Upper lobe of left lung (tissue), 6 donors: ENCODE data around the gene TEDC2. TPM values are rescaled to one million over a fixed set of nuclear protein-coding genes. Genes with fewer than 3 reads are reported as not detected.

Source experiments
- ATAC-seq, 2 donors: fragments of 200-7000 bp; cut with Tn5 transposase; one replicate each; pipeline ENCODE4 v1.9.1; 2022; ENCODE audit warnings: mild to moderate bottlenecking in 2 of 2, moderate library complexity in 2 of 2; ENCODE audit not compliant: low FRiP score in 2 of 2
- DNase-seq, 2 donors: peaks; one replicate each; pipeline ENCODE4 v3.0.0-alpha.2; 2019 to 2020
- H3K27ac ChIP-seq, 4 donors: fragments of 200-600 bp; sonication (generic); one replicate each; pipeline ENCODE4 v1.5.1; 2016 to 2019
- H3K27me3 ChIP-seq, 4 donors: fragments of 200-600 bp; sonication (generic); one replicate each; pipeline ENCODE4 v1.5.1; 2017 to 2019
- H3K36me3 ChIP-seq, 4 donors: fragments of 200-600 bp; sonication (generic); one replicate each; pipeline ENCODE4 v1.5.1; 2016 to 2019
- H3K4me1 ChIP-seq, 4 donors: fragments of 200-600 bp; sonication (generic); one replicate each; pipeline ENCODE4 v1.5.1; 2018 to 2019
- H3K4me3 ChIP-seq, 4 donors: fragments of 200-600 bp; sonication (generic); one replicate each; pipeline ENCODE4 v1.5.1; 2017 to 2019; ENCODE audit warnings: mild to moderate bottlenecking in 2 of 4, moderate library complexity in 1 of 4
- H3K9me3 ChIP-seq, 4 donors: fragments of 200-600 bp; sonication (generic); one replicate each; pipeline ENCODE4 v1.5.1; 2018 to 2019
- CTCF ChIP-seq, 6 experiments: fragments of 450-650 bp in 4 of 6; fragments of 200-600 bp in 2 of 6; sonication (generic) in 2 of 6; IDR thresholded peaks; one replicate each; pipeline ENCODE4 v1.5.1; 2016 to 2019; ENCODE audit warnings: antibody characterized with exemption in 6 of 6
- EP300 ChIP-seq, 4 donors: sonication (generic); formaldehyde crosslinking; IDR thresholded peaks; one replicate each; pipeline ENCODE4 v1.5.1; 2017; ENCODE audit warnings: antibody characterized with exemption in 4 of 4, control low read depth in 2 of 4
- POLR2A ChIP-seq, 4 donors: fragments of 450-650 bp; IDR thresholded peaks; one replicate each; pipeline ENCODE4 v1.5.1; 2016 to 2017; ENCODE audit warnings: antibody characterized with exemption in 4 of 4, mild to moderate bottlenecking in 2 of 4
- POLR2AphosphoS5 ChIP-seq, 2 donors: sonication (generic); formaldehyde crosslinking; IDR thresholded peaks; one replicate each; pipeline ENCODE4 v1.5.1; 2017; ENCODE audit warnings: antibody characterized with exemption in 2 of 2
- WGBS, 2 donors: methylation state at CpG; one replicate each; pipeline ENCODE4 v1.1.5; 2017 to 2018; 5-methylcytosine and 5-hydroxymethylcytosine counted together
- total RNA-seq, 6 donors: library from RNA; depleted of rRNA in 4 of 6; stranded (reverse); fragments of >200 nt in 4 of 6; gene quantifications; one replicate each; pipeline versions ENCODE4 v1.1.0 to v1.2.1, GENCODE V29; 2016 to 2021
- donor health status: DM: no; HTN: no; CAD: no; lungs with moderate emphysema.
- donor health status: DM: no; HTN: yes; CAD: no; lungs with severe emphysema.

TEDC2 gene
- total RNA-seq, 6 donors from 2014 or later = 0.61 to 2.7 (median 1.7) TPM; not detected in 1

- Histone ChIP-seq H3K27me3 (no peaks in the 10 kb centered on the region), H3K4me1 (peaks cover 30 to 57% (median 49%) of the 10 kb centered on the region in 4 donors), H3K27ac (peak overlapping the region in 2 of 4 donors; percentile 37 to 75), H3K9me3 (no peaks in the 10 kb centered on the region), H3K36me3 (peaks cover 0 to 35% (median 7%) of the 10 kb centered on the region in 4 donors), H3K4me3 (no peak overlapping the region)
- ATAC-seq = no peak
- 78 to 81% methylated on average over 9 to 13 of the region's 18 CpGs for WGBS, 2 donors
- DNase-seq = peak in 1 of 2 donors; percentile 69
- TF ChIP-seq CTCF (IDR thresholded peaks at IDR 0.05) = peak in 1 of 6 experiments; percentile 4
- no peak for TF ChIP-seq EP300 (IDR thresholded peaks at IDR 0.05)
Observed at GRCh38 chr16:2501946-2502895, 42.3 kb downstream of the TEDC2 start.

- no peak overlapping the region for H3K4me3 ChIP-seq
- no peaks in the 10 kb centered on the region for H3K27me3 ChIP-seq
- no peak overlapping the region for H3K27ac ChIP-seq
- DNase-seq (no peak), ATAC-seq (no peak)
- H3K4me1 ChIP-seq = peaks cover 15 to 36% (median 27%) of the 10 kb centered on the region in 4 donors
- WGBS, 2 donors = 87 to 90% methylated on average over 14 of the region's 14 CpGs
- H3K9me3 ChIP-seq = no peaks in the 10 kb centered on the region
- H3K36me3 ChIP-seq = peaks cover 0 to 6% (median 0%) of the 10 kb centered on the region in 4 donors
- no peak for TF ChIP-seq CTCF (IDR thresholded peaks at IDR 0.05)
- no peak for TF ChIP-seq POLR2A (IDR thresholded peaks at IDR 0.05)
- TF ChIP-seq EP300 (IDR thresholded peaks at IDR 0.05) = no peak
- TF ChIP-seq POLR2AphosphoS5 (IDR thresholded peaks at IDR 0.05) = no peak
Observed at GRCh38 chr16:2505695-2506094, 45.8 kb downstream of the TEDC2 start.

- peak; percentile 45 to 73 for DNase-seq
- no peaks in the 10 kb centered on the region for H3K27me3 ChIP-seq
- no peaks in the 10 kb centered on the region for H3K9me3 ChIP-seq
- TF ChIP-seq POLR2A (IDR thresholded peaks at IDR 0.05) (peak in 1 of 4 donors; percentile 37), EP300 (IDR thresholded peaks at IDR 0.05) (no peak)
- ATAC-seq = peak; percentile 51 to 71
- WGBS, 2 donors = 67 to 77% methylated on average over 13 to 14 of the region's 14 CpGs
- peak overlapping the region; percentile 69 to 82 (median 74) for H3K27ac ChIP-seq
- no peak overlapping the region for H3K4me3 ChIP-seq
- H3K36me3 ChIP-seq = peaks cover 0 to under 1% (median 0%) of the 10 kb centered on the region in 4 donors
- H3K4me1 ChIP-seq = peaks cover 11 to 34% (median 25%) of the 10 kb centered on the region in 4 donors
Observed at GRCh38 chr16:2507052-2507659, 47.2 kb downstream of the TEDC2 start.

- 66 to 96% methylated on average over 3 to 11 of the region's 11 CpGs for WGBS, 2 donors
- peaks cover 7 to 32% (median 22%) of the 10 kb centered on the region in 4 donors for H3K4me1 ChIP-seq
Observed at GRCh38 chr16:2507665-2508064, 47.8 kb downstream of the TEDC2 start.

More at GRCh38 chr16:2507665-2508064, 47.8 kb downstream of the TEDC2 start:
- ATAC-seq = peak; percentile 81
- Histone ChIP-seq H3K4me3 (no peak overlapping the region), H3K27me3 (no peaks in the 10 kb centered on the region), H3K36me3 (no peaks in the 10 kb centered on the region), H3K9me3 (no peaks in the 10 kb centered on the region), H3K27ac (peak overlapping the region; percentile 69 to 82 (median 74))
- peak; percentile 83 to 84 for DNase-seq
- TF ChIP-seq POLR2AphosphoS5 (IDR thresholded peaks at IDR 0.05) (peak; percentile 47 to 61), POLR2A (IDR thresholded peaks at IDR 0.05) (peak in 1 of 4 donors; percentile 29), CTCF (IDR thresholded peaks at IDR 0.05) (no peak), EP300 (IDR thresholded peaks at IDR 0.05) (peak in 1 of 4 donors; percentile 41)
